GM12891 (cell line): Measurements from ENCODE around the gene BSX.

Source experiments
- POLR2A ChIP-seq: IDR thresholded peaks from 2 replicates; pipeline ENCODE4 v1.6.1; 2011; ENCODE audit warnings: low read depth, low read length, control low read depth
- POLR2AphosphoS5 ChIP-seq: IDR thresholded peaks from 2 replicates; pipeline ENCODE4 v1.6.1; 2011; ENCODE audit warnings: low read depth, low read length, control low read depth
- SPI1 ChIP-seq: IDR thresholded peaks from 2 replicates; pipeline ENCODE4 v1.6.1; 2011; ENCODE audit warnings: low read depth, low read length, control low read depth
- TAF1 ChIP-seq: IDR thresholded peaks from 2 replicates; pipeline ENCODE4 v1.6.1; 2011; ENCODE audit warnings: low read depth, low read length, control low read depth

DNA sequence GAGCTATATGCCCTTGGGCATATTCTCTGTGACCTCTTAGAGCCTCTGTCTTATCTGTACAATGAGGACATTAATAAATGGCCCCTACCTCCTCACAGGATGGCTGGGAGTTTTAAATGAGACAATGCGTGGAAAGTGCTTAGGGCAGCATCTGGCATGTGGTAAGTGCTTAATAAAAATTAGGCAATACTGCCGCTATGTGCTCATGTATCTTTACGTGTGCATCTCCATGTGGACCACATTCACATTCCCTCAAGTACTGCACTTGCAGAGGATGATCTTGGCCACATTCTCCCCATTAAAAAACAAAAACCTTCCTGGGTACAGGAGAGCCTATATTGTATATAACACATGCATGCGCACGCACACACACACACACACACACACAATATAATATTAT, 19.1 kb upstream of the BSX start:
- no peak for TF ChIP-seq POLR2AphosphoS5
- no peak for TF ChIP-seq POLR2A
- no peak for TF ChIP-seq TAF1
- no peak for TF ChIP-seq SPI1
